SJSA1 (cell line): Measurements from ENCODE around the gene OPALIN. TPM values are rescaled to one million over a fixed set of nuclear protein-coding genes. Genes with fewer than 3 reads are reported as not detected.

Experiments
- DNase-seq, 2 experiments: peaks; one replicate each; pipeline ENCODE4 v3.0.0-alpha.2; 2015 to 2020; ENCODE audit warnings: low spot score in 2 of 2, low read depth in 1 of 2
- H3K27ac ChIP-seq: fragments of 250-450 bp; sonication (Bioruptor Pico); 2 replicates; pipeline ENCODE4 v1.5.1; 2020; ENCODE audit warnings: mild to moderate bottlenecking, moderate library complexity
- H3K27me3 ChIP-seq: fragments of 250-450 bp; sonication (Bioruptor Pico); replicated peaks from 2 replicates; pipeline ENCODE4 v1.5.1; 2020; ENCODE audit warnings: mild to moderate bottlenecking, moderate library complexity
- H3K36me3 ChIP-seq: fragments of 250-450 bp; sonication (Bioruptor Pico); 2 replicates; pipeline ENCODE4 v1.5.1; 2020; ENCODE audit warnings: mild to moderate bottlenecking
- H3K4me1 ChIP-seq: fragments of 250-450 bp; sonication (Bioruptor Pico); replicated peaks from 2 replicates; pipeline ENCODE4 v1.6.1; 2021; ENCODE audit warnings: mild to moderate bottlenecking
- H3K4me3 ChIP-seq: fragments of 250-450 bp; sonication (Bioruptor Pico); 2 replicates; pipeline ENCODE4 v1.5.1; 2020; ENCODE audit warnings: mild to moderate bottlenecking
- H3K9me3 ChIP-seq: fragments of 250-450 bp; sonication (Bioruptor Pico); replicated peaks from 2 replicates; pipeline ENCODE4 v1.5.1; 2020; ENCODE audit warnings: mild to moderate bottlenecking
- total RNA-seq: library from RNA; depleted of rRNA; stranded (reverse); fragments of >200 nt; shearing (Covaris generic); gene quantifications from 2 replicates; pipeline ENCODE4 v1.2.3, GENCODE V29; 2014

OPALIN gene
- total RNA-seq, 1 experiment from 2014 or later, result not detected

- Histone ChIP-seq H3K27me3 (peaks cover 19% of the 10 kb centered on the region; the same call in 1 of the 2 replicates), H3K9me3 (no peaks in the 10 kb centered on the region), H3K4me1 (no peaks in the 10 kb centered on the region), H3K36me3 (no peaks in the 10 kb centered on the region), H3K27ac (no peak overlapping the region), H3K4me3 (no peak overlapping the region)
- DNase-seq, result peak in 1 of 2 experiments; percentile 12
Measured at GRCh38 chr10:96339956-96340904, 18.6 kb downstream of the OPALIN start.

- no peaks in the 10 kb centered on the region for H3K4me1 ChIP-seq
- H3K27me3 ChIP-seq, result peaks cover 23% of the 10 kb centered on the region; the same call in 1 of the 2 replicates
- no peak for DNase-seq
- H3K9me3 ChIP-seq, result no peaks in the 10 kb centered on the region
- H3K36me3 ChIP-seq, result no peaks in the 10 kb centered on the region
- H3K4me3 ChIP-seq, result no peak overlapping the region
- H3K27ac ChIP-seq, result no peak overlapping the region
Measured at GRCh38 chr10:96339383-96339782, 19.4 kb downstream of the OPALIN start.

- Histone ChIP-seq H3K9me3 (no peaks in the 10 kb centered on the region), H3K27ac (no peak overlapping the region), H3K4me1 (no peaks in the 10 kb centered on the region), H3K4me3 (no peak overlapping the region), H3K36me3 (no peaks in the 10 kb centered on the region), H3K27me3 (peaks cover 24% of the 10 kb centered on the region)
- no peak for DNase-seq
Measured at GRCh38 chr10:96338279-96338925, 20.4 kb downstream of the OPALIN start.

GRCh38 chr10:96337106-96337505 lies 21.7 kb downstream of the OPALIN start:
- Histone ChIP-seq H3K27ac (no peak overlapping the region), H3K4me1 (no peaks in the 10 kb centered on the region), H3K9me3 (no peaks in the 10 kb centered on the region), H3K36me3 (no peaks in the 10 kb centered on the region), H3K4me3 (no peak overlapping the region), H3K27me3 (peaks cover 15% of the 10 kb centered on the region)
- DNase-seq, result no peak

- DNase-seq, result peak in 1 of 2 experiments; percentile 22
- Histone ChIP-seq H3K27ac (no peak overlapping the region), H3K9me3 (no peaks in the 10 kb centered on the region), H3K36me3 (no peaks in the 10 kb centered on the region), H3K4me3 (no peak overlapping the region), H3K27me3 (peaks cover 17% of the 10 kb centered on the region), H3K4me1 (no peaks in the 10 kb centered on the region)
Measured at GRCh38 chr10:96334616-96335526, 23.9 kb downstream of the OPALIN start.

- no peak overlapping the region for H3K4me3 ChIP-seq
- no peak overlapping the region for H3K27ac ChIP-seq
- no peaks in the 10 kb centered on the region for H3K9me3 ChIP-seq
- no peaks in the 10 kb centered on the region for H3K4me1 ChIP-seq
- peaks cover 23% of the 10 kb centered on the region for H3K27me3 ChIP-seq
- no peaks in the 10 kb centered on the region for H3K36me3 ChIP-seq
- DNase-seq, result no peak
Measured at GRCh38 chr10:96333101-96333500, 25.7 kb downstream of the OPALIN start.

GRCh38 chr10:96327462-96327861 lies 31.3 kb downstream of the OPALIN start:
- peaks cover 43% of the 10 kb centered on the region for H3K27me3 ChIP-seq
- H3K9me3 ChIP-seq, result no peaks in the 10 kb centered on the region
- H3K27ac ChIP-seq, result no peak overlapping the region
- no peaks in the 10 kb centered on the region for H3K36me3 ChIP-seq
- DNase-seq, result no peak
- no peaks in the 10 kb centered on the region for H3K4me1 ChIP-seq
- H3K4me3 ChIP-seq, result no peak overlapping the region

- Histone ChIP-seq H3K4me1 (no peaks in the 10 kb centered on the region), H3K27me3 (peaks cover 41% of the 10 kb centered on the region), H3K27ac (no peak overlapping the region), H3K36me3 (no peaks in the 10 kb centered on the region), H3K9me3 (no peaks in the 10 kb centered on the region), H3K4me3 (no peak overlapping the region)
- DNase-seq, result no peak
Measured at GRCh38 chr10:96325719-96326373, 33.0 kb downstream of the OPALIN start.

- Histone ChIP-seq H3K27ac (no peak overlapping the region), H3K36me3 (no peaks in the 10 kb centered on the region), H3K27me3 (peaks cover 48% of the 10 kb centered on the region), H3K4me3 (no peak overlapping the region), H3K4me1 (no peaks in the 10 kb centered on the region), H3K9me3 (no peaks in the 10 kb centered on the region; the same call in 1 of the 2 replicates)
- DNase-seq, result no peak
Measured at GRCh38 chr10:96324447-96324846, 34.4 kb downstream of the OPALIN start.

GRCh38 chr10:96322275-96322674 lies 36.5 kb downstream of the OPALIN start:
- no peak for DNase-seq
- H3K27me3 ChIP-seq, result peaks cover 44% of the 10 kb centered on the region

GRCh38 chr10:96321822-96322221 lies 37.0 kb downstream of the OPALIN start:
- no peak for DNase-seq
- Histone ChIP-seq H3K36me3 (no peaks in the 10 kb centered on the region), H3K27ac (no peak overlapping the region), H3K4me3 (no peak overlapping the region), H3K27me3 (peaks cover 42% of the 10 kb centered on the region), H3K4me1 (no peaks in the 10 kb centered on the region), H3K9me3 (no peaks in the 10 kb centered on the region; the same call in 1 of the 2 replicates)

More at GRCh38 chr10:96322275-96322674, 36.5 kb downstream of the OPALIN start:
- Histone ChIP-seq H3K27ac (no peak overlapping the region), H3K4me1 (no peaks in the 10 kb centered on the region), H3K4me3 (no peak overlapping the region), H3K36me3 (no peaks in the 10 kb centered on the region), H3K9me3 (no peaks in the 10 kb centered on the region; the same call in 1 of the 2 replicates)

GRCh38 chr10:96319754-96320474 lies 38.9 kb downstream of the OPALIN start:
- H3K36me3 ChIP-seq, result no peaks in the 10 kb centered on the region
- no peaks in the 10 kb centered on the region for H3K4me1 ChIP-seq
- no peaks in the 10 kb centered on the region; the same call in 1 of the 2 replicates for H3K9me3 ChIP-seq
- no peak overlapping the region for H3K27ac ChIP-seq
- no peak for DNase-seq
- no peak overlapping the region for H3K4me3 ChIP-seq
- peaks cover 29% of the 10 kb centered on the region for H3K27me3 ChIP-seq
